Activated CD8-positive, alpha-beta memory T cell treated with anti-CD3 and anti-CD28 coated beads for 4 hours (primary cell): ENCODE results near the gene SH3BGRL.

Experiments used
- DNase-seq, 2 donors: peaks; one replicate each; pipeline ENCODE4 v3.0.0-alpha.2; 2020; ENCODE audit warnings: low read depth in 2 of 2

The SH3BGRL gene

DNA sequence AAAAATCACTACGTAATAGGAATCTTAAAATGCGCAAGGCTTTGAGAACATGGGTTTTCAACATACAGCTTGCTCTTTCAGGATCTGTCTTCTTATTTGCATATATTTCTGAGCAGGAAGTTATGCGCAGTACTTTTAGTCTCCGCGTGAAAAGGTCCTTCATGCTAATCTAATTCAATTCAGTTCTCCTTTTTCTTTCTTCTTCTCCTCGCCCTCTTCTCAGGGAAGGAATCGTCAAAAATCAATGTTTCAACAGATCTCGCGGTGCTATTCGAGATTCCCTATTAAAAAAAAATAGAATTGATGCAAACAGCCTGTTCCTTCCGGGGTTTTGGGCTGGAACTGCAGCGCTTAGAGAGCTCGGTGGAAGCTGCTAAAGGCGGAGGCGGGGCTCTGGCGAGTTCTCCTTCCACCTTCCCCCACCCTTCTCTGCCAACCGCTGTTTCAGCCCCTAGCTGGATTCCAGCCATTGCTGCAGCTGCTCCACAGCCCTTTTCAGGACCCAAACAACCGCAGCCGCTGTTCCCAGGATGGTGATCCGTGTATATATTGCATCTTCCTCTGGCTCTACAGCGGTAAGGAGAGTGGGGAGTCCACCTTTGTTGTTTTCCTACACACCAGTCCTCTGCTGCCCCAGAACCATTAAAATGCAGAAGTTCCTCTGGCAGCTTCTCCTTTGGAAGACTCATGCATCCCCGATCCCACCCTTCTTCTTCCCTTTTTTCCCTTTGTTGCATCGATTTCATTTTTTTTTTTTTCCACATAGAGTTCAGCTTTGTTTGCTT is at the start of gene SH3BGRL, which contains the start of gene HMGN5:
TSS of gene SH3BGRL (plus strand) at position 432 of the 785 bp plus-strand sequence. CDS start at position 531, 99 bp downstream.
TSS of gene HMGN5 (minus strand) at position 243 of the 785 bp plus-strand sequence. CDS start 80,364 bp downstream, outside the sequence.
- DNase-seq: peak; percentile 38 to 44

DNA sequence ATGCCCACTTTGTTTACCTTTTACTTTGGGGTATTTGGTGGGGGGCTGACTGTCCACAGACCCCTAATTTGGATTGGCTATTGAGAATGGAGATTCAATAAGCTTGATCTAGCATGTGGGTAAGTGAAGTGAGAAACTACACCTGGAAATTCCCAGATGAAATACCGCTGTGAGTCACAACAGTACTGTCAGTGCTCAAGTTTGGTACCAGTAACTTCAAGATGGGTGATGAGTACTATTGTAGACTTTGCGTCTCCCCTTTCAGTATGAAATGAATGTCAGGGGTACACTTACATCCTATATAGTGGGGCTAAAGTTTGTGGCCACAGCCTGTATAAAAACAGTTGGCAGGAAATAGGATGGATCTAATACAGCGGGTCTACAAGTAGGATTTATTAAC is 33.5 kb upstream of the SH3BGRL start:
- no peak for DNase-seq

DNA sequence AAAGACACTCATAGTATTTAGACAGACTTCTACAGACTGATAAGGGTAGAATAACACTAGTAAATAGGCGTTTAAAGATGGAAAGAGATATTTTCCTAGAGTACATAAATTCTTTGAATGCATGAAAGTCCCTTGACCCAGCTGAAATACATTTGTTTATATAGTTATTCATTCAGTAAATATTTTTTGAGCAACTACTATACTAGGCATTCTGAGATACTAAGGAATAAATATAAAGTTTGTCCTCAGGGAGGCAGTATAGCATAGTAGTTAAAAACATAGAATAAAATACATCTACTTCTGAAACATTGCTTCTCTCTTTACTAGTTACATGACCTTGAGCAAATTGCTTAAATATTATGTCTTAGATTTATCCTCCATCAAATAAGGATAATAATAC is 27.6 kb upstream of the SH3BGRL start:
- no peak for DNase-seq

DNA sequence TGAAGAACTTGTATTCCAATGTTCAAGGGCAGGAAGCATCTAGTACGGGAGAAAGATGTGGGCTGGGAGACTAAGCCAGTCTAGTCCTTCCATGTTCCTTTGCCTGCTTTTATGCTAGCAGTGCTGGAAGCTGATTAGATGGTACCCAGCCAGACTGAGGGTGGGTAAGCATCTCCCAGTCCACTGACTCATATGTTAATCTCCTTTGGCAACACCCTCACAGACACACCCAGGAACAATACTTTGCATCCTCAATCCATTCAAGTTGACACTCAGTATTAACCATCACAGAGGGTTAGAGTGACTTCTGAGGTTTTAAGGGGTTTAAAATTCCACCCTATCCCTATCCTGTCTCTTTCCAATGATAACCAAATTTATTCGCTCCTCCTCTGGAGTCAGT is 6.6 kb upstream of the SH3BGRL start:
- no peak for DNase-seq

DNA sequence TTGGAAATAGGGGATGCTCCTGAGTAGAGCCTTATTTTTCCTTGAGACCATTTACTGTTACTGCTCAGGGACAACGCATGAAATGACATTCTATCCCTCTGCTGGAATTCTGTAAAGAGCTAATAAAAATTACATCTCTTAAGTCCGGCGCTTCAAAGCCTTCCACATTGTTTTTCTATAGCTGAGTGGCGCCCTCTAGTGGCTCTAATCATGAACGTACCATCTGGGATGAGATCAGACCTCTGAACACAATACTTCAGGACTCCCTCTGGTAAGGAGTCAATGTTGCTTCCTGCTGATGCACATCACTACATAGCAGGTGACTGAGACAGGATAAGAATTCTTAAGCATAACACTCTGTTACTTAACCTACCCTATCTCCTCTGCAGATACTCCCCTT is 6.2 kb upstream of the SH3BGRL start:
- peak; percentile 20 to 35 for DNase-seq

DNA sequence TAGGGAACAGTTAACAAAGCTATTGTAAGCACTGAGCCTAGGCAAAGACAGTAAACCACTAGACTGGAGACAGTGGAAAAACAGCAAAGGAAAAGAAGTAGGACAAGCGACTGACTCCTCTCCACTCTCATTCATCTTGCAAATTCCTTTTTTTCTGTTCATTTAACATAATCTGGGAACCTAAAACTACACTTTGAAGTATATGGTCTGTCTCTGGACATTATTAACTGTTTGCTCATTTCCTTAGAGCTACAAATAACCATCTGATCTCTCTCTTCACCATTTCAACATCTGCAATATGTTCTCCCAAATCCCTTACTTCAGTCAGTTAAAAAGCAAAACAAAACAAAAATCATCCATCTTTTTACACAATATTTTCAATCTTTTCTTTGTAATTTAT is 831 bp upstream of the SH3BGRL start:
- no peak for DNase-seq

DNA sequence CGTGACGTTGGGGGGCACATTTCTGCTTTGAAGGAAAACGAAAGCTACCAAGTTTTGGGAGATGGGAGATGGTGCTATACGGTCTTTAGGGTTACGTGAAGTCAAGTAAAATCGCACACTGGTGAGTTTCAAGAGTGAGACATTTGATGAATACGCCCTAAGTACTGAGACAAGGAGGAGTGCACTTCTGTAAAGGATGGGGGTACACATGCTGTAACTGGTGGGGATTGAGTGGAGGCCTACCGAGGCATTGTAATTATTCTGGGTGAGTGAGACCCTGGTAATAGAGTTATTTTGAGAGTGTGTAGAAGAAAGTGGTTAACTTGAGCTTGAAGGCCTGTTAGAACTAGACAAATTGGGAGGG is 536 bp downstream of the SH3BGRL start:
- no peak for DNase-seq

DNA sequence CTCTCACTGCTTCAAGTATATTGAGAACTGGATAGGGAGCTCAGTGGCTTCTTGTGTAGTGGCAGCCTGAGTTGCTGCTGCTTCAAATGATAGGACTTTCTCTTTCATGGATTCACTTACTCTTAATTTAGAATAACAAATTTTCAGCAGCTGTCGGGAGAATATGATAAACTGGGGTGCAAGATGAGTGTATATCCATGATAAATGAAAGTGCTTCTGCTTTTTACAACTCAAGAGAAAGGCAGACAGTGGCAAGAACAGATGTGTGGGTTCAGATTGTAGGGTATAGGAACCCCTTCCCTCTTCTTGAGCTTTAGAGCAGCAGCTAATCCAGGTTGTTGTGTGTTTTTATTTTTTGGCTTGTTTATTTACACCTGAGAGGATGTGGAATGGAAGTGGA is 1.0 kb downstream of the SH3BGRL start:
- no peak for DNase-seq

DNA sequence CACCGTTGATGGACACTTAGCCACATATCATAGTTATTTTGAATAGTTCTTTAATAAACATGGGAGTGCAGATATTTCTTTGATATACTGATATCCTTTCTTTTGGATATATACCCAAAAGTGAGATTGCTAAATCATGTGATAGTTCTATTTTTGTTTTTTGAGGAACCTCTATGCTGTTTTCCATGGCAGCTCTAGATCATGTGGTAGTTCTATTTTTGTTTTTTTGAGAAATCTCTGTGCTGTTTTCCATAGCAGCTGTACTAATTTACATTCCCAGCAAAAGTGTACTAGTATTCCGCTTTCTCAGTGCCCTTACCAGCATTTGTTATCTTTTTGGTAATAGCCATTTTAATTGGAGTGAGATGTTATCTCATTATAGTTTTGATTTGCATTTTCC is 3.6 kb downstream of the SH3BGRL start:
- DNase-seq: no peak

DNA sequence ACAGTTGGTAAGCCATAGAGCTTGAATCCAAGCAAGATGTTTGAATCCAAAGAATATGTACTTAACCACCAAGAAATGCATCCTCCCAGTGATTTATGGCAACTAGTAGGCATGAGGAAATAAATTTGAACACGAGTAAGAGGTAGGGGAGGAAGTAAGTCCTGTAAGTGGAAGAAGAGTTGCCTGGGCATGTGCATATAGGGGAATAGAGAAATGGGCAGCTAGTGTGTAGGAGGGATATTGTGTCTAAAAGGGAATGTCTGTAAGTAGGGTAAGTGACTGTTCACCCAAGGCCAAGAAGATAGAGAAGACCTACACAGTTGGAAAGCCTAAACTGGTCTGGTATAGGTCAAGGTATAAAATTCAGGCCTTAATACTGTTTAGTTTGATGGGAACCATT is 4.6 kb downstream of the SH3BGRL start:
- no peak for DNase-seq

DNA sequence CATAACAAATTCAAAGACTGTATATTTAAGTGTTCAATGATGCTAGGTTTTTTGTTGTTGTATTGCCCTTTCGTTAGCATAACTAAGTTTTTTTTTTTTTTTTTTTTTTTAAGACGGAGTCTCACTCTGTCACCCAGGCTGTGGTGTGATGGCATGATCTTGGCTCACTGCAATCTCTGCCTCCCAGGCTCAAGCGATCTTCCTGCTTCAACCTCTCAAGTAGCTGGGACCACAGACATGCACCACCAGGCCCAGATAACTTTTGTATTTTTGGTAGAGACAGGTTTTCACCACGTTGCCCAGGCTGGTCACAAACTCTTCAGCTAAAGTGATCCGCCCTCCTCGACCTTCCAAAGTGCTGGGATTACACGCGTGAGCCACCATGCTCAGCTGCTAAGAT is 7.0 kb downstream of the SH3BGRL start:
- no peak for DNase-seq

DNA sequence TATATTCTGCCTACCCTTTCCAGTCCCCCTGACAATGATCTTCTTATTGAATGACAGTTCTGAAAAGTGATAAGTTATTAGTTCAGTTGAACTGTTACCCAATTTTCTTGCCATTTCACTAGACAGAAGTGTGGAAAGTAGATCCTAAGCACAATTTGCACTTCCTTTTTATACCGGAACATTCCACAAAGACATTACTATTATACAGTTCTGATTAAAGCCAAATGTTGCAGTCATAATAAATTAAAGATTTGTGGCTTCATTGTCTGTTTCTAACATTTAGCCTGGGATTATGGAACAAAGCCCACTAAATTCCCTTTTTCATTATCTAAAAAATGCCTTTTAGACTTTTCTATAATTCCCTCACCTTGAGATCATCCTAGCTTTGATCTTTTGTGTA is 13.8 kb downstream of the SH3BGRL start:
- no peak for DNase-seq

DNA sequence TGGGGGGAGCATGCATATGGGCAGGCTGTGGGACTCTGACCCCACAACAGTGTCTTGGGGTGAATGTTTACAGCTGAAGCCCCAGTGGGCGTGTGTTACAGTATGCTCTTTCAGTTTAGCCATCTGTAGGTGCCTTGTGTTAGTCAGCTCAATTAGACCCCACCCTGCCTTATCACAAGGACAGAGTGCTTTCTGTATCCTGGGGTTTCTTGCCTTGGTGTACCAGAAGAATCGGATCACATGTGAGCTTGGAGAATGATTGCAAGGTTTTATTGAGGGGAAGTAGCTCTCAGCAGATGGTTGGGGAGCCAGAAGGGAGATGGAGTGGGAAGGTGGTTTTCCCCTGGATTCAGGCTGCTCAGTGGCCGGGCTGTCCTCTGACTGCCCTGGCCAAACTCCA is 27.3 kb downstream of the SH3BGRL start:
- no peak for DNase-seq

DNA sequence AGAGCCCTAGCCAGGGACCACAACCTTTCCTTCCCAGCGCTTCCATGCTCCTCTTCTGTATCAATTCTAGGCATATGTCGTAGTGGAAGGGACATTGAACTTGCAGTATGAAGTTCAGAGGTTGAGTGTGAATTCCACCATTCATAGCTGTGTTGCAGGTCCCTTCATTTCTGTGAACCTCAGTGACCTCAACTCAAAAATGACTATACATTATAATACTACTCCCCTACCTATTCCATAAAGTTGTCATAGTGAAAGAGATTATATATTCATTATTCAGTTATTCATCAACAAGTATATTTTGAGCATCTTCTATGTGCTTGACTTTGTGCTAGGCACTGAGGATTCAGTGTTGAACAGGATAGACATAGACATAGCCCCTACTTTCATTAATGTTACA is 28.0 kb downstream of the SH3BGRL start:
- DNase-seq: no peak

DNA sequence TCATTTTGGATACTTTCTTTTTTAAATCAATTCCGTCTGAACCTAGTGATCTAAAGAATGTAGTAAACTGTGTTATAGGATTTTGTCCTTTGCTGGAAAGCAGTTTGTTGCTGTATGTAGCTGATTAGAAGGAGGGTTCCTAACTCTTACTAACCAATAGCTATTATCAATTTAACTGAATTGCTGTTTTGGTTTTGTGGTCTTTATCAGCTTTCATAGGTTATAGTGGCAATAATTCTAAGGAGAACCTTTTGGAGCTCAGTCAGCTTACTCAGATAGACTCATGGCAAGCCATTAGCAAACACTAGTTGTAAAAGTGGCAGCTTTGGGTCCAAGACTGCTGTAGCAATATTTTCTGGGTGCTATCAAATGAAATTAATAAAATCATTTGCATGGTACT is 29.6 kb downstream of the SH3BGRL start:
- DNase-seq: no peak

DNA sequence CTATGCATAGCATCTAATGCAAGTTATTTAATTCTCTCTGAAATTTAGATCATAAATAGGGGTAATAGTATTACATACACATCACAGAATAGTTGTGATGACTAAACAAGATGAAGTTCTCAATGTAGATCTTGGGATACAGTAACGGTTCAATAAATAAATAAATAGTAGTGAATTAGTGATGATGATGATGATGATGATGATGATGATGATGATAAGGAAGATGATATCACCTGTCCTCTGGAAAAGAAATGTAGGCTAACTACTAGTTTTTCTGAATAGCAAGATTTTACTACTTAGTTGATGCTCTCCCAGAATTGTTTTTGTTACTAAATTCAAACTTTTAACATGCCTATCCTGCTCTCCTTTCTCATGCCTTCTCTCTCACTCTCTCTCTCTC is 30.3 kb downstream of the SH3BGRL start:
- no peak for DNase-seq

DNA sequence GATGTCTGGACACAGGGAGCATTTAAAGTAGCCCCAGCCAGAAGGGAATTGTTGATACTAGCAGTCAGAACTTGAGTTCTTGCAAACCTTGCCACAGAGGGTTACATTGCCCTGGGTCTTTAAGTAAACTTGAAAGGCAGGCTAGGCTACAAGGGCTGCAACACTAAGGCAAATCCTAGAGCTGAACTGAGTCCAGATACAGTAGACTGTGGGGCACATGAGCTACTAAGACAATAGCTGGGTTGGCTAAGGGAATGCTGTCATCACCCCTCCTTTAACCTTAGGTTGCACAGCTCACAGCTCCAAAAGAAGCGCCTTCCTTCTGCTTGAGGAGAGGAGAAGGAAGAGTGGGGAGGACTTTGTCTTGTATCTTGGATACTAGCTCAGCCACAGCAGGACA is 35.6 kb downstream of the SH3BGRL start:
- DNase-seq: no peak

DNA sequence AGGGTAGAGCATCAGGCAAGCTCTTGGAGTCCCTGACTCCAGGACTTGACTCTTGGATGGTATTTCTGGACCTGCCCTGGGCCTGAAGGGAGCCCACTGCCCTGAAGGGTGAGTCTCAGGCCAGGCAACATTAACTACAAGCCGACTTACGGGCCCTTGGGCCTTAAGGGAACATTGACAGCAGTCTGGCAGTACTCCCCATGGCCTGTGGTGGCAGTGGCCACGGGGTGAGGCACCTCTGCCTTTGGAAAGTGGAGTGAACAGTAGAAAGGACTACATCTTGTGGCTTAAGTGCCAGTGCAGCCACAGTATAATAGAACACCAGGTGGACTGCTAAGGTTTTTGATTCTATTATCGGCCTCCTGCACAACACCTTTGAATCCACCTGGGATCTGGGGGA is 36.3 kb downstream of the SH3BGRL start:
- DNase-seq: no peak

DNA sequence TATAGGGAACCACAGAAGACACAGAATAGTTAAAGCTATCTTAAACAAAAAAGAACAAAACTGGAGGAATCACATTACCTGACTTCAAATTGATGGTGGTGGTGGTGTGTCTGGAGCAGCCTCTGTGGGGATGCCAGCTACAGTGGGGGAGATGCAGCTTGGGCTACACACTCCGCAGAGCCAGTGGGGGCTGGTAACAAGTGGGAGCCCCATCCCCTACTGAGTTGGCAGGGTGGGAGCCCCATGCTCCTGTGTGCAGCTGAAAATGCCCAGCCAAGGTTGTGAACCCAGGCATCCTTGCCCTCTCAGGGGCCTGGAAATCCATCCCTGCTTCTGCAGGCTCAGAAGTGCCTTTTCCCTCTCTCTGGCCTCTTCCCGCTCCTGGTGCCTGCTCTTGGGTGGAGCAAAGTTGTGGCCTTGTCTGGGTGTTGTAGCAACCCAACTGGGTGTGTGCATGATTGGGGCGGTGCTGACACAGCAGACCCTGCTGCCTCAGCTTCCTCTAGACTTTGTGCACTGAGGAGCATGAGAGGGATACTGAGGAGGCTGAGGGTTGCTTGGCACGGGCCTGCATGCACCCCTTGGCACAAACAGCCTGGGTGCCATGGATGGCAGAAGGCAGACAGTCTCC is 38.9 kb downstream of the SH3BGRL start:
- DNase-seq: no peak

DNA sequence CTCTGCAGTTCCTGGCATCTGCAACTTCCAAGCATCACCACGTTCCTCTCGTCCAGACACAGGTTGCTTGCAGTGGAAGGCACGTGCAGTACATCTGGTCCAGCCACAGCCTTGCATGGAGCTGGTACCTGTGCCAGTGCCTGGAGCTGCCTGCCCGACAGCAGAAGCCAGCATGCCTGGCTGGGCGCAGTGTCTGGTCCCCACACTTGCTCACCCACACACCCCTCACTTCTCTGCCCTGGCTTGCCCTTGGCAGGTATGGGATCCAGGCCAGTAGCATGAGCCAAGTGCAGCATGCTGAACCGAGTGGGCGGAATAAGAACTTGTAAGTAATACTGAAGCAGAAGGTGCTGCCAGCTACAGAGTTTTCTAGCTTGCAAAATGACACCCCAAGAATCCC is 39.9 kb downstream of the SH3BGRL start:
- no peak for DNase-seq

DNA sequence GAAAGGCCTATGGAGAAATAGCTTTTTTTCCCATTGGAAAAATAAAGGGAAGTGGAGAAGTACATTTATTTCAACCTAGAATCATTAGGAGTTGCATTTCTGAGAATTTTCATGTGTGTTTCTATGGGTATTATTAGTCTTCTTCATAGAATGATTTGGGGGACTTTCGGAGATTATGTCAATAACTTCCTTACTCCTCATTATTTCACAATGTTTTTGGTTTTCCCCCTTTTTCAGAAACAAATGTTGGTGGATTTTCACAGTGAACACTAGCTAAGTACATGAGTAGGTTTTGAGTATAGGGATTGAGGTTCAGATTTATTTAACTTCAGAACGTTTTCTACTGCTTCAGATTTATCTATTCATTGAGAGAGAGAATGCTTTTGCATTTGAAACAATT is 54.0 kb downstream of the SH3BGRL start:
- no peak for DNase-seq

DNA sequence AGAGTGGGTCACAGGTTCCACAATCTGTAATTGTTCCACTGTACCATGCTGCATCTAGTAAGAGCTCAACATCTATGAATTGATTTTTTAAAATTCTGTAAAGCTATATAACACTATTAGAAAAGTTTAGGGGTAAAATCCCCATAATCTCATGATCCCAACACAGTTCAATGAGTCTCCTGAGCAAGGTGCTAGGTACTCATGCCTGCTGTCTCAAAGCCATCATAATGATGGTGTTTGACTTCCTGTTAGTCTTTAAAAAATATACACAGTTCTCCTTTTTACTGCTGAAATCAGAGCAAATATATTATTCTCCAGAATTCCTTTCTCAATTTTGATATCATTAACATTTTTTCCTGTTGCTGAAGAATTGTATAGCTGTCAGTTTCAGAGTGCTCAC is 55.9 kb downstream of the SH3BGRL start:
- no peak for DNase-seq

DNA sequence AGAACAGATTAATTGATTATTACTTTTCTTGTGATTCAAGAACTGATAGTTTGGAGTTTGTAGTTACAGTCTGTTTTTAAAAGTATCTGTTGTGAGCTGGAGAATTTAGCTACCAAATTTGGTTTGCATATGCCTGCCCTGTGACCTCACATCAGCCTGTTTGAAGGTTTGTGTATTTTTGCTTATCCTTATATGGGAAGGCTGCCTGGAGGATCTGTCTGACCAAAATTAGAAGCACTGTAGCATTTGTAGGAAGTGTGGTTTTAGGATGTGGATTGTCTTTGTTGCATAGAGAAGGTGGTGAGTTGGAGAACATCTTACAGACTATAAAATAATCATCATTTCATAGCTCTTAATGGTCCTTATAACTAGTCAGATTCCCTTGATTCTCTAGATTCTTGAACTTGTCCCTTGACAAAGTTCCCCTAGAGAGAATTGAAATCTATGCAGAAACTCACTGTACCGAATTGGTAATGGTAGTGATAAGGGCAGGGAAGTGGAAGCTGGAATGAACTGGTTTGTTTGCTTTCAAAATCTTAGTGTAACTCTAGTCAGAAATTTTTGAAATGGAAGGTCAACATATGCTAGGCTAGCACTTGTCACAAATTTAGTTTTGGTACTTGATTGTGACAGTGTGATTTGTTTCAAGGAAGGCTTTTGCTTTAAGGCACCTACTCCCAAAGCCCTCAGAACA is 57.3 kb downstream of the SH3BGRL start:
- DNase-seq: no peak
